Right lobe of liver (tissue), 6 donors: ENCODE data around the gene ADI1. TPM values are rescaled to one million over a fixed set of nuclear protein-coding genes. Genes with fewer than 3 reads are reported as not detected.

Source experiments
- ATAC-seq, 4 donors: fragments of 200-7000 bp; cut with Tn5 transposase; one replicate each; pipeline ENCODE4 v1.9.1; 2020; ENCODE audit warnings: mild to moderate bottlenecking in 4 of 4, moderate library complexity in 4 of 4
- DNase-seq, 3 donors: peaks; one replicate each; pipeline ENCODE4 v3.0.0-alpha.2; 2020
- H3K27ac ChIP-seq, 3 donors: fragments of 200-600 bp; one replicate each; pipeline ENCODE4 v1.8.0; 2022
- H3K27me3 ChIP-seq, 2 donors: fragments of 200-600 bp; one replicate each; pipeline ENCODE4 v1.8.0; 2022
- H3K36me3 ChIP-seq, 4 donors: fragments of 200-600 bp; sonication (generic) in 1 of 4; one replicate each; pipeline versions ENCODE4 v1.5.1 to v1.8.0; 2017 to 2022; ENCODE audit warnings: control low read depth in 1 of 4
- H3K4me1 ChIP-seq, 4 donors: fragments of 200-600 bp; sonication (generic) in 1 of 4; one replicate each; pipeline versions ENCODE4 v1.5.1 to v1.8.0; 2017 to 2022; ENCODE audit warnings: control low read depth in 1 of 4
- H3K4me3 ChIP-seq, 3 donors: fragments of 200-600 bp; one replicate each; pipeline ENCODE4 v1.8.0; 2022
- H3K9me3 ChIP-seq, 4 donors: fragments of 200-600 bp; sonication (generic) in 1 of 4; one replicate each; pipeline versions ENCODE4 v1.5.1 to v1.8.0; 2017 to 2022; ENCODE audit warnings: control low read depth in 1 of 4
- POLR2A ChIP-seq: fragments of 450-650 bp; IDR thresholded peaks from one replicate; pipeline ENCODE4 v1.6.1; 2017; ENCODE audit warnings: antibody characterized with exemption, mild to moderate bottlenecking
- WGBS: methylation state at CpG from one replicate; pipeline ENCODE4 v1.1.6; 2018; ENCODE audit warnings: low coverage, low lambda C conversion rate; ENCODE audit not compliant: insufficient coverage; ENCODE audit errors: missing lambda C conversion rate; 5-methylcytosine and 5-hydroxymethylcytosine counted together
- intact Hi-C, 2 donors: fragments of 100-400 bp; cut with DNase I; formaldehyde crosslinking; loops; one replicate each; pipeline versions ENCODE4 v1.11.2 to v1.14.1; 2022
- total RNA-seq, 6 experiments: library from RNA; depleted of rRNA in 2 of 6; stranded (reverse); fragments of >200 nt in 2 of 6; fragmentation: NEBNext Ultra II Directional in 3 of 6; extraction: Animal tissue kit (Norgen Biotek cat#: 25700) in 3 of 6; gene quantifications; one replicate each; pipeline versions ENCODE4 v1.1.0 to v1.2.4, GENCODE V29; 2016 to 2023
- TF ChIP-seq, protein P1 (sequence below), 4 donors: fragments of 200-600 bp in 3 of 4; fragments of 450-650 bp in 1 of 4; IDR thresholded peaks; one replicate each; pipeline versions ENCODE4 v1.5.1 to v1.8.0; 2016 to 2022; ENCODE audit warnings: antibody characterized with exemption in 4 of 4, mild to moderate bottlenecking in 2 of 4
- donor health status: DM: no; HTN: yes; CAD: no.
- donor health status: DM: no; HTN: no; CAD: no.
- donor health status: DM: no; HTN: no; CAD: no.
- donor health status: DM: no; HTN: yes; CAD: no.
- donor health status: DM: no; HTN: yes; CAD: no.

The ADI1 gene
- total RNA-seq, 6 experiments from 2014 or later = 165 to 470 (median 246) TPM

- no peak for TF ChIP-seq POLR2A
- TF ChIP-seq, protein P1, sequence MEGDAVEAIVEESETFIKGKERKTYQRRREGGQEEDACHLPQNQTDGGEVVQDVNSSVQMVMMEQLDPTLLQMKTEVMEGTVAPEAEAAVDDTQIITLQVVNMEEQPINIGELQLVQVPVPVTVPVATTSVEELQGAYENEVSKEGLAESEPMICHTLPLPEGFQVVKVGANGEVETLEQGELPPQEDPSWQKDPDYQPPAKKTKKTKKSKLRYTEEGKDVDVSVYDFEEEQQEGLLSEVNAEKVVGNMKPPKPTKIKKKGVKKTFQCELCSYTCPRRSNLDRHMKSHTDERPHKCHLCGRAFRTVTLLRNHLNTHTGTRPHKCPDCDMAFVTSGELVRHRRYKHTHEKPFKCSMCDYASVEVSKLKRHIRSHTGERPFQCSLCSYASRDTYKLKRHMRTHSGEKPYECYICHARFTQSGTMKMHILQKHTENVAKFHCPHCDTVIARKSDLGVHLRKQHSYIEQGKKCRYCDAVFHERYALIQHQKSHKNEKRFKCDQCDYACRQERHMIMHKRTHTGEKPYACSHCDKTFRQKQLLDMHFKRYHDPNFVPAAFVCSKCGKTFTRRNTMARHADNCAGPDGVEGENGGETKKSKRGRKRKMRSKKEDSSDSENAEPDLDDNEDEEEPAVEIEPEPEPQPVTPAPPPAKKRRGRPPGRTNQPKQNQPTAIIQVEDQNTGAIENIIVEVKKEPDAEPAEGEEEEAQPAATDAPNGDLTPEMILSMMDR (IDR thresholded peaks at IDR 0.05) = no peak
- ATAC-seq (peak; percentile 17 to 62 (median 52)), DNase-seq (no peak)
- Histone ChIP-seq H3K4me3 (no peak overlapping the region), H3K9me3 (no peaks in the 10 kb centered on the region), H3K36me3 (peaks cover 0 to 37% (median 4%) of the 10 kb centered on the region in 4 donors), H3K4me1 (no peaks in the 10 kb centered on the region), H3K27ac (peak overlapping the region in 1 of 3 donors; percentile 2), H3K27me3 (no peaks in the 10 kb centered on the region)
- intact Hi-C loops = no loop called here
- WGBS = 88% methylated on average over 4 of the region's 17 CpGs
These were observed 49.1 kb downstream of the ADI1 start for GRCh38 chr2:3470166-3470651.

DNA sequence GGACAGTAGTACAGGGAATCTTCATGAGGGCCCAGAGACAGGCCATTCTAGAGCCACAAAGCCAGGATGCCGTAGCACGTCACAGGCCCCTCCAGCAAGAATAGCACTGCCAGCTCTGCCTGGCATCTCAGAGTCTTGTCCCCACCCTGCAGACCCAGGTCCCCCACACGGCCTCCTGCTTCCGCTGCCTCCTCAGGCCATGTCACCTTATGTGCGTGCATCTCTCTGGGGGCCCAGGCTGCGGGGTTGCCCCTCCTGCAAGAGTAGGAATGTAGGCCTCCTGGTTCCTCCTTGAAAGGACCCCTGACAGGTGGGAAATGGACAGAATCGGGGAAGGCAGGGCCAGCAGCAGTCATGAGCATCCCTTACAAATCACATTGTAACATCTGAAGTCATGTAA, 49.8 kb downstream of the ADI1 start:
- WGBS = 100% methylated on average over 1 of the region's 7 CpGs
- Histone ChIP-seq H3K36me3 (peaks cover 0 to 37% (median 6%) of the 10 kb centered on the region in 4 donors), H3K4me1 (no peaks in the 10 kb centered on the region), H3K4me3 (no peak overlapping the region), H3K27ac (no peak overlapping the region), H3K27me3 (no peaks in the 10 kb centered on the region), H3K9me3 (no peaks in the 10 kb centered on the region)
- DNase-seq (no peak), ATAC-seq (no peak)
- TF ChIP-seq POLR2A = no peak
- TF ChIP-seq, protein P1 (IDR thresholded peaks at IDR 0.05) = no peak
- intact Hi-C loops = no loop called here

DNA sequence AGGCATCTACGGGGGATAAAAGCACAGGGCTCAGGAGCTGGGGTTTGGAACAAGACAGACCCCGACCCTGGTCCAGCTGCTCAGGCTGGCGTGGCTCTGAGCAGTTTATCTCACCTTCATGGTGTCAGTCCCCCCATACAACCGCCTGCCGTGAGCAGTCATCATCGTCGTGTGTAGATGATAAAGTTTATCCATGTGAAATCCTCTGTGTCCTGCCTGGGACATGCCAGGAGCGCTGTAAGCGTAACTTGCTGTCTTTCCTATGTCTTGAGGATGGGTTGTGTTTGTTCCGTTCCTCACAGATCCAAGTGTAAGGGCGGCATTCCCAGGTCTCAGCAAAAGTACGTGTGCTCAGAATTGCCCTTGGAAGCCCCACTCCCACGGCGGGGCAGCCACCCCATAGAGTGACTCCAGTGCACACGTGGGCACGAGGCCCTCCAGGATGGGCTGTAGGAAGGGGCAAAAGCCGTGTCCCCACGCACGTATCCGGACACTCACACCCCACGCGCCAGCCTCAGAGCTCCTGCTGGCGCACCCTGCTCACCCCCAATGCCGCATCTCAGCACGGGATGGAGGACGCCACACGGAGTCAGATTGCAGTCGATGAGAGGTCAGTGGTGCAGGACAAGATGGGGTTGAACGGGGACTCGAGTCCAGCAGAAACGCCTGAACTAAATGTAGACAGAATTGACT, 50.9 kb downstream of the ADI1 start:
- H3K36me3 ChIP-seq = peaks cover 0 to 37% (median 7%) of the 10 kb centered on the region in 4 donors
- DNase-seq = no peak
- WGBS = 51% methylated on average over 5 of the region's 31 CpGs

GRCh38 chr2:3467654-3468053, 51.7 kb downstream of the ADI1 start:
- Histone ChIP-seq H3K4me1 (no peaks in the 10 kb centered on the region), H3K27ac (no peak overlapping the region), H3K9me3 (no peaks in the 10 kb centered on the region), H3K36me3 (peaks cover 0 to 34% (median 7%) of the 10 kb centered on the region in 4 donors), H3K27me3 (no peaks in the 10 kb centered on the region), H3K4me3 (no peak overlapping the region)
- WGBS = 80% methylated on average over 1 of the region's 15 CpGs
- DNase-seq (no peak), ATAC-seq (no peak)
- no peak for TF ChIP-seq POLR2A
- TF ChIP-seq, protein P1 (IDR thresholded peaks at IDR 0.05) = no peak
- intact Hi-C loops = no loop called here

More for the DNA sequence above, 50.9 kb downstream of the ADI1 start:
- H3K27ac ChIP-seq = no peak overlapping the region
- H3K9me3 ChIP-seq = no peaks in the 10 kb centered on the region
- TF ChIP-seq POLR2A = no peak
- TF ChIP-seq, protein P1 (IDR thresholded peaks at IDR 0.05) = no peak
- H3K27me3 ChIP-seq = no peaks in the 10 kb centered on the region
- no peak overlapping the region for H3K4me3 ChIP-seq
- no peaks in the 10 kb centered on the region for H3K4me1 ChIP-seq
- no peak for ATAC-seq
- intact Hi-C loops = no loop called here
